Uterus (tissue), 4 donors: ENCODE measurements around the gene BRAT1. TPM values are rescaled to one million over a fixed set of nuclear protein-coding genes. Genes with fewer than 3 reads are reported as not detected.

Experiments used
- DNase-seq, 2 donors: peaks; one replicate each; pipeline ENCODE4 v3.0.0-alpha.2; 2019 to 2020
- H3K27ac ChIP-seq, 2 donors: fragments of 200-600 bp; sonication (generic); 1 replicate in 1 of 2; 2 replicates in 1 of 2; pipeline ENCODE4 v1.5.1; 2016 to 2018
- H3K27me3 ChIP-seq, 2 donors: fragments of 200-600 bp; sonication (generic); one replicate each; pipeline ENCODE4 v1.5.1; 2018 to 2019; ENCODE audit warnings: control low read depth in 1 of 2
- H3K36me3 ChIP-seq, 2 donors: fragments of 200-600 bp; sonication (generic); one replicate each; pipeline ENCODE4 v1.5.1; 2019; ENCODE audit warnings: control low read depth in 1 of 2
- H3K4me1 ChIP-seq, 2 donors: fragments of 200-600 bp; sonication (generic); one replicate each; pipeline ENCODE4 v1.5.1; 2018 to 2019; ENCODE audit warnings: control low read depth in 1 of 2
- H3K4me3 ChIP-seq, 2 donors: fragments of 200-600 bp; sonication (generic); 1 replicate in 1 of 2; 2 replicates in 1 of 2; pipeline ENCODE4 v1.5.1; 2018 to 2019; ENCODE audit warnings: mild to moderate bottlenecking in 1 of 2
- H3K9me3 ChIP-seq, 2 donors: fragments of 200-600 bp; sonication (generic); one replicate each; pipeline ENCODE4 v1.5.1; 2019; ENCODE audit warnings: control low read depth in 1 of 2
- CTCF ChIP-seq, 4 experiments: fragments of 200-600 bp in 2 of 4; fragments of 450-650 bp in 2 of 4; sonication (generic) in 2 of 4; IDR thresholded peaks; one replicate each; pipeline ENCODE4 v1.5.1; 2016 to 2019; ENCODE audit warnings: antibody characterized with exemption in 4 of 4, mild to moderate bottlenecking in 2 of 4, moderate library complexity in 1 of 4
- POLR2A ChIP-seq, 2 donors: fragments of 450-650 bp; IDR thresholded peaks; one replicate each; pipeline ENCODE4 v1.6.1; 2016; ENCODE audit warnings: antibody characterized with exemption in 2 of 2, mild to moderate bottlenecking in 1 of 2, moderate library complexity in 1 of 2
- intact Hi-C: fragments of 100-400 bp; cut with DNase I; formaldehyde crosslinking; loops from one replicate; pipeline ENCODE4 v1.15.1; 2023; ENCODE audit warnings: low total_unique reads
- total RNA-seq, 4 donors: library from RNA; depleted of rRNA in 3 of 4; stranded (reverse); fragments of >200 nt in 3 of 4; gene quantifications; one replicate each; pipeline versions ENCODE4 v1.1.0 to v1.2.4, GENCODE V29; 2014 to 2023
- donor health status: DM: yes; HTN: yes; CAD: no.

BRAT1 gene
- total RNA-seq, 4 donors from 2014 or later, result 10.3 to 44.3 (median 36.0) TPM

- H3K4me3 ChIP-seq, result no peak overlapping the region
- intact Hi-C loops, result no loop called here
- no peaks in the 10 kb centered on the region for H3K9me3 ChIP-seq
- DNase-seq, result no peak
- TF ChIP-seq POLR2A (IDR thresholded peaks at IDR 0.05) (no peak), CTCF (IDR thresholded peaks at IDR 0.05) (no peak)
- H3K27ac ChIP-seq, result peak overlapping the region; percentile 47 to 60
- no peaks in the 10 kb centered on the region for H3K27me3 ChIP-seq
- no peaks in the 10 kb centered on the region for H3K36me3 ChIP-seq
- H3K4me1 ChIP-seq, result peaks cover 0 to 4% of the 10 kb centered on the region in 2 donors
Observed at GRCh38 chr7:2507917-2508306, 47.4 kb downstream of the BRAT1 start.

- no peak for TF ChIP-seq POLR2A (IDR thresholded peaks at IDR 0.05)
- no peak for TF ChIP-seq CTCF (IDR thresholded peaks at IDR 0.05)
- peaks cover 0 to 4% of the 10 kb centered on the region in 2 donors for H3K4me1 ChIP-seq
- no peaks in the 10 kb centered on the region for H3K9me3 ChIP-seq
- intact Hi-C loops, result no loop called here
- H3K27ac ChIP-seq, result peak overlapping the region; percentile 47 to 60
- no peaks in the 10 kb centered on the region for H3K27me3 ChIP-seq
- H3K4me3 ChIP-seq, result no peak overlapping the region
- no peak for DNase-seq
- H3K36me3 ChIP-seq, result no peaks in the 10 kb centered on the region
Observed at GRCh38 chr7:2507208-2507916, 48.0 kb downstream of the BRAT1 start.

- intact Hi-C loops, result no loop called here
- no peaks in the 10 kb centered on the region for H3K36me3 ChIP-seq
- TF ChIP-seq POLR2A (IDR thresholded peaks at IDR 0.05), result no peak
- no peak for TF ChIP-seq CTCF (IDR thresholded peaks at IDR 0.05)
- H3K4me3 ChIP-seq, result no peak overlapping the region
- no peaks in the 10 kb centered on the region for H3K27me3 ChIP-seq
- H3K4me1 ChIP-seq, result peaks cover 0 to 4% of the 10 kb centered on the region in 2 donors
- no peaks in the 10 kb centered on the region for H3K9me3 ChIP-seq
- H3K27ac ChIP-seq, result no peak overlapping the region
- no peak for DNase-seq
Observed at GRCh38 chr7:2505401-2505800, 49.9 kb downstream of the BRAT1 start.

- H3K27ac ChIP-seq, result no peak overlapping the region
Observed at GRCh38 chr7:2504889-2505375, 50.4 kb downstream of the BRAT1 start.

More at GRCh38 chr7:2504889-2505375, 50.4 kb downstream of the BRAT1 start:
- peaks cover 0 to 4% of the 10 kb centered on the region in 2 donors for H3K4me1 ChIP-seq
- intact Hi-C loops, result no loop called here
- no peaks in the 10 kb centered on the region for H3K27me3 ChIP-seq
- no peaks in the 10 kb centered on the region for H3K36me3 ChIP-seq
- no peaks in the 10 kb centered on the region for H3K9me3 ChIP-seq
- no peak for DNase-seq
- H3K4me3 ChIP-seq, result no peak overlapping the region
- TF ChIP-seq POLR2A (IDR thresholded peaks at IDR 0.05) (no peak), CTCF (IDR thresholded peaks at IDR 0.05) (no peak)
